LNCAP (cell line): ENCODE data around the gene SLIT1.

ENCODE experiments used
- CTCF ChIP-seq: fragments of 450-650 bp; IDR thresholded peaks from 2 replicates; pipeline ENCODE4 v1.5.1; 2017; ENCODE audit warnings: mild to moderate bottlenecking

Gene SLIT1

GRCh38 chr10:97042081-97042480 is 143.7 kb downstream of the SLIT1 start:
- no peak for TF ChIP-seq CTCF

GRCh38 chr10:97040706-97041105 is 145.1 kb downstream of the SLIT1 start:
- no peak for TF ChIP-seq CTCF

GRCh38 chr10:97040248-97040584 is 145.5 kb downstream of the SLIT1 start:
- TF ChIP-seq CTCF: no peak

GRCh38 chr10:97039538-97040247 is 146.1 kb downstream of the SLIT1 start:
- no peak for TF ChIP-seq CTCF

- no peak for TF ChIP-seq CTCF
These were observed 147.1 kb downstream of the SLIT1 start for GRCh38 chr10:97038688-97039087.

GRCh38 chr10:97037365-97038361 is 148.1 kb downstream of the SLIT1 start:
- peak; percentile 92 for TF ChIP-seq CTCF

- no peak for TF ChIP-seq CTCF
These were observed 150.6 kb downstream of the SLIT1 start for GRCh38 chr10:97034958-97035769.
